CD14-positive monocyte (primary cell): ENCODE measurements around the gene GNPTG. TPM values are rescaled to one million over a fixed set of nuclear protein-coding genes. Genes with fewer than 3 reads are reported as not detected.

Source experiments
- DNase-seq, 3 donors: peaks; one replicate each; pipeline ENCODE4 v3.0.0-alpha.2; 2011 to 2022
- H2AFZ ChIP-seq: 2 replicates; pipeline ENCODE4 v1.6.0; 2012; ENCODE audit warnings: mild to moderate bottlenecking, low read depth, low read length, inconsistent platforms; ENCODE audit not compliant: insufficient read depth, poor library complexity, severe bottlenecking
- H3K27ac ChIP-seq, 2 donors: 1 replicate in 1 of 2; 2 replicates in 1 of 2; pipeline ENCODE4 v1.5.1; 2012 to 2013; ENCODE audit warnings: low read length in 2 of 2, control low read depth in 1 of 2, inconsistent platforms in 1 of 2, low read depth in 1 of 2, mild to moderate bottlenecking in 1 of 2
- H3K27me3 ChIP-seq, 2 donors: one replicate each; pipeline versions ENCODE4 v1.6.0 to v1.6.1; 2011 to 2013; ENCODE audit warnings: low read length in 2 of 2; ENCODE audit not compliant: control insufficient read depth in 2 of 2, insufficient read depth in 2 of 2
- H3K36me3 ChIP-seq, 2 donors: replicated peaks in 1 of 2; 1 replicate in 1 of 2; 2 replicates in 1 of 2; pipeline versions ENCODE4 v1.5.1 to v1.6.1; 2012 to 2013; ENCODE audit warnings: low read length in 2 of 2, control low read depth in 1 of 2, inconsistent platforms in 1 of 2, mild to moderate bottlenecking in 1 of 2; ENCODE audit not compliant: insufficient read depth in 2 of 2, control insufficient read depth in 1 of 2
- H3K4me1 ChIP-seq, 2 donors: 1 replicate in 1 of 2; 2 replicates in 1 of 2; pipeline versions ENCODE4 v1.5.1 to v1.6.1; 2012 to 2013; ENCODE audit warnings: low read length in 2 of 2, control low read depth in 1 of 2, inconsistent platforms in 1 of 2, mild to moderate bottlenecking in 1 of 2, moderate library complexity in 1 of 2; ENCODE audit not compliant: insufficient read depth in 2 of 2, control insufficient read depth in 1 of 2
- H3K4me2 ChIP-seq: replicated peaks from 2 replicates; pipeline ENCODE3; 2012; ENCODE audit warnings: low read length, moderate library complexity, mild to moderate bottlenecking; ENCODE audit not compliant: poor library complexity, severe bottlenecking; ENCODE audit errors: extremely low read depth
- H3K4me3 ChIP-seq, 3 experiments: fragments of 200-600 bp in 1 of 3; sonication (generic) in 1 of 3; replicated peaks in 1 of 3; 1 replicate in 2 of 3; 2 replicates in 1 of 3; pipeline ENCODE4 v1.5.1; 2011 to 2013; ENCODE audit warnings: low read length in 3 of 3, mild to moderate bottlenecking in 3 of 3, control low read depth in 2 of 3, low read depth in 2 of 3, inconsistent platforms in 1 of 3, moderate library complexity in 1 of 3
- H3K79me2 ChIP-seq: 2 replicates; pipeline ENCODE4 v1.6.0; 2012; ENCODE audit warnings: mild to moderate bottlenecking, control low read depth, inconsistent platforms, low read length, moderate library complexity; ENCODE audit not compliant: insufficient read depth
- H3K9ac ChIP-seq: 2 replicates; pipeline ENCODE4 v1.6.0; 2017; ENCODE audit warnings: low read length, mild to moderate bottlenecking; ENCODE audit not compliant: insufficient read depth, poor library complexity, severe bottlenecking
- H3K9me3 ChIP-seq, 2 donors: replicated peaks in 1 of 2; 1 replicate in 1 of 2; 2 replicates in 1 of 2; pipeline versions ENCODE4 v1.5.1 to v1.6.1; 2012 to 2013; ENCODE audit warnings: low read length in 2 of 2, control low read depth in 1 of 2; ENCODE audit not compliant: control insufficient read depth in 1 of 2, insufficient read depth in 1 of 2
- H4K20me1 ChIP-seq: 2 replicates; pipeline ENCODE4 v1.6.0; 2012; ENCODE audit warnings: mild to moderate bottlenecking, low read length, control low read depth, moderate library complexity; ENCODE audit not compliant: insufficient read depth
- H3K27ac Mint-ChIP-seq, 7 donors: one replicate each; pipeline ENCODE4 v1.8.0; 2020; ENCODE audit warnings: mild to moderate bottlenecking in 7 of 7, mixed read lengths in 7 of 7, moderate library complexity in 6 of 7, inconsistent platforms in 2 of 7
- H3K27me3 Mint-ChIP-seq, 3 donors: one replicate each; pipeline ENCODE4 v1.8.0; 2021 to 2022; ENCODE audit warnings: low read depth in 3 of 3, mild to moderate bottlenecking in 3 of 3, mixed read lengths in 3 of 3, moderate library complexity in 3 of 3, inconsistent platforms in 1 of 3
- H3K36me3 Mint-ChIP-seq, 2 donors: one replicate each; pipeline ENCODE4 v1.8.0; 2020; ENCODE audit warnings: mixed read lengths in 2 of 2, inconsistent platforms in 1 of 2, mild to moderate bottlenecking in 1 of 2
- H3K4me1 Mint-ChIP-seq: one replicate; pipeline ENCODE4 v1.8.0; 2020; ENCODE audit warnings: mild to moderate bottlenecking, mixed read lengths
- H3K4me3 Mint-ChIP-seq, 2 donors: one replicate each; pipeline ENCODE4 v1.8.0; 2020; ENCODE audit warnings: mild to moderate bottlenecking in 2 of 2, mixed read lengths in 2 of 2, moderate library complexity in 1 of 2
- H3K9me3 Mint-ChIP-seq, 7 donors: one replicate each; pipeline ENCODE4 v1.8.0; 2020 to 2022; ENCODE audit warnings: mixed read lengths in 7 of 7, mild to moderate bottlenecking in 6 of 7, moderate library complexity in 6 of 7, inconsistent platforms in 2 of 7
- CTCF ChIP-seq: fragments of 200-600 bp; IDR thresholded peaks from one replicate; pipeline ENCODE4 v1.8.0; 2022; ENCODE audit warnings: antibody characterized with exemption, mild to moderate bottlenecking
- WGBS: methylation state at CpG from one replicate; pipeline ENCODE4 v1.1.5; 2013; ENCODE audit warnings: missing lambda C conversion rate; ENCODE audit not compliant: insufficient coverage; 5-methylcytosine and 5-hydroxymethylcytosine counted together
- intact Hi-C, 2 donors: fragments of 100-400 bp; cut with micrococcal nuclease; formaldehyde crosslinking; loops; one replicate each; pipeline versions ENCODE4 v1.15.0 to v1.15.1; 2023
- polyA plus RNA-seq, 3 donors: library from polyadenylated mRNA; depleted of rRNA in 1 of 3; unstranded in 2 of 3; stranded (reverse) in 1 of 3; fragments of 300-500 nt in 2 of 3; fragments of >200 nt in 1 of 3; fragmentation: Illumina TruSeq in 2 of 3; gene quantifications; 1 replicate in 2 of 3; 2 replicates in 1 of 3; pipeline ENCODE4 v1.2.3, GENCODE V29; 2012 to 2021

The GNPTG gene
- polyA plus RNA-seq, 3 donors = 74.7 to 130 (median 82.5) TPM

DNA sequence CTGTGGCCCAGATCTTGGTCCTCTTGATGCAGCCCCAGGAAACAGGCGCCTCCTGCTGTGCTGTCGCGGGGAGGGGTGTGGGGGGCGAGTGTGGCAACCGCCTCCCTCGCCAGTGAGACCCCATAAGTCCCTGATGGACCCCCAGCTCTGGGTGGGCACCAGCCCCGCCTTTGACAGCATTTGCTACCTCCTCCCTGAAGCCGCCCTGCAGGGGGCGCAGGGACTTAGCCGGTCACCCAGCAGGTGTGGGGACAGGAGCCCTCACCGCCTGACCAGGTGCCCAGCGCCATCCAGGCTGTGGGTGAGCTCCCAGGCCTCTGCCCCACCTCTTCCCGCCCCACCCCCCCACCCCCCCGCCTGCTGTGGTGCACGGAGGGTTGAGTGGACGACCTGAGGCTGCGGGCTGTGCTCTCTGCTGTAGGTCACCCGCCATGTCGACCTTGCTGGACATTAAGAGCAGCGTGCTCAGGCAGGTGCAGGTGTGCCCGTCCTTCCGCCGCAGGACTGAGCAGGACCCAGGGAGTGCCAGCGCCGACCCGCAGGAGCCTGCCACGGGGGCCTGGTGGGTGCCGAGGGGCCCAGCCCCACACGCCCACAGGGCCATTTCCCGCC, 13.5 kb upstream of the GNPTG start:
- no peak overlapping the region for H2AFZ ChIP-seq
- no peak overlapping the region for H3K9ac ChIP-seq
- peaks cover 0 to 11% of the 10 kb centered on the region in 2 donors for H3K9me3 ChIP-seq
- H3K79me2 ChIP-seq = no peaks in the 10 kb centered on the region
- H4K20me1 ChIP-seq = no peaks in the 10 kb centered on the region
- H3K27ac Mint-ChIP-seq = no peak overlapping the region
- no peak overlapping the region for H3K4me3 Mint-ChIP-seq
- peaks cover 10% of the 10 kb centered on the region for H3K4me1 Mint-ChIP-seq
- H3K4me3 ChIP-seq = no peak overlapping the region
- peaks cover 31 to 46% (median 35%) of the 10 kb centered on the region in 3 donors for H3K27me3 Mint-ChIP-seq
- H3K27me3 ChIP-seq = peaks cover 21 to 34% of the 10 kb centered on the region in 2 donors
- peaks cover 8 to 24% of the 10 kb centered on the region in 2 donors for H3K4me1 ChIP-seq
- TF ChIP-seq CTCF = peak; percentile 39
- no peak overlapping the region for H3K4me2 ChIP-seq
- H3K9me3 Mint-ChIP-seq = peaks cover 0 to 4% (median 0%) of the 10 kb centered on the region in 7 donors
- WGBS = 68% methylated on average over 23 of the region's 30 CpGs
- no peaks in the 10 kb centered on the region for H3K36me3 Mint-ChIP-seq
- H3K36me3 ChIP-seq = no peaks in the 10 kb centered on the region
- H3K27ac ChIP-seq = no peak overlapping the region
- intact Hi-C loops = no loop called here
- DNase-seq = no peak

- no peak for TF ChIP-seq CTCF
- 84% methylated on average over 27 of the region's 31 CpGs for WGBS
- Histone ChIP-seq H3K4me3 (no peak overlapping the region), H3K4me1 (peaks cover 12 to 21% of the 10 kb centered on the region in 2 donors), H2AFZ (no peak overlapping the region), H3K79me2 (no peaks in the 10 kb centered on the region), H3K9me3 (peaks cover 0 to 11% of the 10 kb centered on the region in 2 donors), H4K20me1 (no peaks in the 10 kb centered on the region), H3K9ac (no peak overlapping the region), H3K4me2 (no peak overlapping the region), H3K36me3 (no peaks in the 10 kb centered on the region), H3K27ac (no peak overlapping the region), H3K27me3 (peaks cover 16 to 30% of the 10 kb centered on the region in 2 donors)
- no peak for DNase-seq
- Mint-ChIP-seq H3K36me3 (no peaks in the 10 kb centered on the region), H3K27me3 (peaks cover 30 to 43% (median 34%) of the 10 kb centered on the region in 3 donors), H3K9me3 (peaks cover 0 to 4% (median 0%) of the 10 kb centered on the region in 7 donors), H3K4me3 (no peak overlapping the region), H3K27ac (no peak overlapping the region), H3K4me1 (peaks cover 13% of the 10 kb centered on the region)
- intact Hi-C loops = no loop called here
Observed at GRCh38 chr16:1338855-1339675, 12.7 kb upstream of the GNPTG start.
